HG03025 (cell line): ENCODE results near the gene NSUN3.

ENCODE experiments used
- ATAC-seq: cut with Tn5 transposase; IDR thresholded peaks from one replicate; pipeline ENCODE4 v1.9.1; 2021; ENCODE audit warnings: mild to moderate bottlenecking, moderate library complexity; ENCODE audit not compliant: unreplicated experiment, low FRiP score

Gene NSUN3

GRCh38 chr3:94117729-94118128, 54.9 kb downstream of the NSUN3 start:
- ATAC-seq = no peak

DNA sequence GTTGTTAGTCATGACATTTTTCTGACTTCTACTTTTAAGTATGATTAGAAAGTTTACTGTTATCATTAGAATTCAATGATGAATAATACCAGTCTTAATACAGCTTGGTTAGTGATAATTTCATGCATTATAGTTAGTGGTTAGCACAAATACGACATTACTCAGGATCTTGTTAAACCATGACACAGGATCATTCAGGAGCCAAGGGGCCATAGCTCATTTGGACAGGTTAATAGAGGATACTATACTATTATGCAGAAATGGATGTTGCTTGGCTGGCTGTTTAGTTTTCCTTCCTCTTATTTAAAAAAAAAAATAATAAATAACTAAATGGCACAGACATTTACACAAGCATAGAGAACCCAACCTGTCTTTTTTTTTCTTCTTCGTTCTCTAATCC, 55.5 kb downstream of the NSUN3 start:
- no peak for ATAC-seq

DNA sequence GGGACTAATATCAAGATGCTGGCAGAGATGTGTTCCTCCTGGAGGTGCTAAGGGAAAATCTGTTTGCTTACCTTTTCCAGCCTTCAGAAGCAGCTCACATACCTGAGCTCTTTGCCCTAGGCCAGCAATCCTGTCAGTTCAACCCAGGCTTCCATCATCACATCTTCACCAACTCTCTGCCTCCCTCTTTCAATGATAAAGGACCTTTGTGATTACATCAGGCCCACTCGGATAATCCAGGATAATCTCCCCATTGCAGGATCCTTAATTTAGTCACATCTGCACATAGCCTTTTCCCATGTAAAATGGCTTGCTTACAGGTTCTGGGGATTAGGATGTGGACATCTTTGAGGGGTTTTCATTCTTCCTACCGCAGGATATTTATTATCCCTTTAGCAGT, 58.3 kb downstream of the NSUN3 start:
- ATAC-seq = no peak

GRCh38 chr3:94127115-94127514, 64.3 kb downstream of the NSUN3 start:
- no peak for ATAC-seq

- ATAC-seq = no peak
These were observed 67.8 kb downstream of the NSUN3 start for GRCh38 chr3:94130690-94131089.

DNA sequence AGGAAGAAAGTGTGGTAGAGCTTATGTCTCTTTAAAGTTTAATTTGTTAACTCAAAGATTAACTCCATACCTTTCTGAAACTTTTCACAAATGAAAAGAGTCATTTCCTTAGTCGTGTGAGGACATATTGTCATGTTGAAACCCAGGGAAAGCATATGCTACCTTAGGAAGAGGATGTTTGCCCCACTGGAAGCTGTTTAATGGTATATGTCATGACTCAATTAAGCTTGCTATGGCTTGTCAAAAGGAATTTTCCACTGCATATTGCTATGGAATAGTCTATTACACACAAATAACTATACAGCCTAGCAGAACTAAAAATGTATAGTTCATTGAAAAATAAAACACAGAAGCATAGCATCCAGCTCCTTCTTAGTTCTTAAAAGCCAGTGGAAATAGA, 69.9 kb downstream of the NSUN3 start:
- ATAC-seq = no peak

- no peak for ATAC-seq
These were observed 73.3 kb downstream of the NSUN3 start for GRCh38 chr3:94136133-94136532.

- no peak for ATAC-seq
These were observed 74.5 kb downstream of the NSUN3 start for GRCh38 chr3:94137377-94137776.

- ATAC-seq = no peak
These were observed 83.6 kb downstream of the NSUN3 start for GRCh38 chr3:94146455-94146854.

- no peak for ATAC-seq
These were observed 84.2 kb downstream of the NSUN3 start for GRCh38 chr3:94147012-94147411.

DNA sequence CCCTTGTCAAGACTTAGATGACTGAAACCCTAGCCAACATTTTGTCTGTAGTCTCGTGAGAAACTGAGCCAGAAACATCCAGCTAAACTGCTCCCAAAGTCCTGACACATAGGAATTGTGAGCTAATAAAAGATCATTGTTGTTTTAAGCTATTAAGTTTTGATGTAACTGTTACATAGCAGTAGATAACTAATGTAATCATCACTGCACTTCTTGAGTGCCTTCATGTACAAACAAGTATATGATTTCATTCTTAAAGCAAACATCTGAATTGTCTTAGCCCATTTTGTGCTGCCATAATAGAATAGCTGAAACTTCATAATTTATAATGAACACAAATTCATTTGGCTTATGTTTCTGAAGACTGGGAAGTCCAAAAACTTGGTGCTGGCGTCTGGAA, 87.3 kb downstream of the NSUN3 start:
- ATAC-seq = no peak

GRCh38 chr3:94156626-94157025, 93.8 kb downstream of the NSUN3 start:
- ATAC-seq = no peak

DNA sequence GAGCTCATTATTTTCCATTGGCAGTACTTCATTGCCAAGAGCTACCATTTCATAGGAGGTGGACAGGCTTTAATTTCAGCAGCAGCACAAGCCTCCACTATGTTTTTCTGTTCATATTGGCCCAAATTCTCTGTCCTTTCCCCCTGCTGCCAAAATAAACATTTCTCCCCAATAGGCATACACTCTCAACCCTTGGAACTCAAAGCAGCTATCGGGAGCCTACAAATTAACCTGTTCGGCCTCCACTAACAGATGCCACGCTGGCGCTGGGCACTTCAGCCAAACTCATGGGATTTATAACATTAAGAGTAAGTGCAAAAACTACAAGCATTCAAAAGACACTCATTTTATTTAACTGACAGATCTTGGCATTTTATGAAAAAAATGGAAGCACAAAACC, 95.7 kb downstream of the NSUN3 start:
- no peak for ATAC-seq

DNA sequence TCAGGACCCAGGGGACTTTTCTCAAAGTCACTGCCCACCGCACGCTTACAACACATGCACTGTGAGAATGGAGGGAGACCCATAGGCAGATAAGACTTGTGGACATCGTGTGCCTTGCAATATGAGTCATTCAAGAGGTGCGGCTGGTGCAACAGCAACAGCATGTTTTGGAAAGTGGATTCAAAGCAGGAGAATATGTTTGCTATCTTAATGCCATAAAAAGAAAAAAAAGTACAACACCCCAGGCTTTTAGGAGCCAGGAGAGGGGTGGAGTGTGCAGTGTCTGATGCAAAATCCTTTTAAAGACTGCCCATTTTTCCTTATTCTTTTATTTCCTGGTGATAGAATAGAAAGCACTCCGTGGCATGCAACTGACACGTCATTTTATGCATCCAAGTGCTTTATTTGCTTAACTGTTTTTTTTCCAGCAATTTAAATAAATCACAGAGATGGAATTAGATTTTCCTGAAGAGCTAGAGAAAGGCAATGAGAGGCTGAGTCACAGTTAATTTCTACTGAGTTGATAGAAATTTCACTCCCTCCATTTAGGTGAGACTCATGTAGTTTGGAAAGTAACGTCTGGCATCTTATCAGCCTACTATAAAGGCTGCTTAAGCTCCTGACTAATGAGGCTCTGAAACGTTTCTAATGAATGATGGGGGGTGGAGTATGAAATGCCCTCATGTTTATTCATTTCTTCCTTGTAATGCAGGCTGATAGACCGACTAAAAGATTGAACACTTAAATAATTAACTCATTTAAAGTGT, 96.4 kb downstream of the NSUN3 start:
- ATAC-seq = no peak

- no peak for ATAC-seq
These were observed 99.8 kb downstream of the NSUN3 start for GRCh38 chr3:94162700-94163099.

- ATAC-seq = no peak
These were observed 104.5 kb downstream of the NSUN3 start for GRCh38 chr3:94167346-94167745.

DNA sequence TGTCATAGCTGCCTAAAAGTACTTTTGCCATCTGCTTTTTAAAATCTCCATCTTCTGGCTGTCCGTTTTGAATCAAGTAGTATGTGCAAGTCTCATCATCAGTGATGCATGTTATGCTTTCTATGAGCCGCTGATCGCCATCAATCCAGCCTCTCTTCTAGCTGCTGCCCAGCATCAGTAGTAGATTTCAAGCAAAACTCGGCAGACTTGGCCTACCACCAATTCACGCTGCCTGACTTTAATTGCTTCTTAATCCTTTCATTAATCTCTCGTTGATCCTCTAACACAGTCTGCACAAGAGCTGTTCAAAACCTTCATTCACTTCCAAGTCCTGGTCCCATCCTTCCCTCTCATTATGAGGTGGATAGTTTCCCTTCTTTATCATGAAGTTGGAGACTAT, 104.9 kb downstream of the NSUN3 start:
- no peak for ATAC-seq

- no peak for ATAC-seq
These were observed 109.1 kb downstream of the NSUN3 start for GRCh38 chr3:94171954-94172353.

- ATAC-seq = no peak
These were observed 109.9 kb downstream of the NSUN3 start for GRCh38 chr3:94172695-94173310.

- ATAC-seq = no peak
These were observed 111.0 kb downstream of the NSUN3 start for GRCh38 chr3:94173673-94174434.

DNA sequence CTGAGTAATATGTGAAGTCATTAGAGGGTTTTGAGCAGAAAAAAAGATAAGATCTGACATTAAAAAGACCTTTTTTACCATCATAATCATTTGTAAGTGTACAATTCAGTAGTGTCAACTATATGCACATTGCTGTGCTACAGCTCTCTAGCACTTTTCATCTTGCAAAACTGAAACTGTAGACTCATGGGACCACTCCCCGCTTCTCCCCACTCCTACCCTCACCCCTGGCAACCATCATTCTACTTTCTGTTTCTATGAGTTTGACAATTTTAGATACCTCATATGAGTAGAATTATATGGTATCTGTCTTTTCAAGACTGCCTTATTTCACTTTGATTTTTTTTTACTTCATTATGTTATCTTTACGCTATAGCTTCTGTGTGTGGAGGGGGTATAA, 112.8 kb downstream of the NSUN3 start:
- ATAC-seq = no peak
